Measurements from ENCODE around the gene MICALL2.
A peak's percentile ranks its signal among the peaks of the same experiment; 100 is the strongest.

MICALL2 gene

GRCh38 chr7:1436608-1437007 is 22.7 kb downstream of the MICALL2 start:
- no peak overlapping the region for H2BK5ac ChIP-seq (ENCODE audit: low read depth, low read length, poor library complexity, severe bottlenecking)
- peaks cover 50 to 86% of the 10 kb centered on the region in 2 experiments for H3K36me3 ChIP-seq (ENCODE audit: control insufficient read depth in 1 of 2, insufficient read depth in 2 of 2, low read depth in 1 of 2, low read length in 2 of 2)
- peaks cover 2% of the 10 kb centered on the region for H3K79me1 ChIP-seq (replicated peaks; ENCODE audit: low read length, poor library complexity, severe bottlenecking)
- H4K8ac ChIP-seq (ENCODE audit: low read length), result no peak overlapping the region
- no peak overlapping the region for H3K27ac ChIP-seq (ENCODE audit: low read length, poor library complexity, severe bottlenecking)
- no peak overlapping the region for H2AFZ ChIP-seq (ENCODE audit: low read depth, low read length)
- no peak overlapping the region for H3K4ac ChIP-seq (ENCODE audit: low read depth in 1 of 2, low read length in 2 of 2)
- no peak overlapping the region for H3K4me2 ChIP-seq (ENCODE audit: low read length, poor library complexity, severe bottlenecking)
- no peak overlapping the region for H4K91ac ChIP-seq (ENCODE audit: low read length)
- H2BK15ac ChIP-seq (ENCODE audit: low read depth, poor library complexity, severe bottlenecking), result no peak overlapping the region
- H3K18ac ChIP-seq (ENCODE audit: low read depth in 1 of 2, low read length in 2 of 2), result no peak overlapping the region
- WGBS, result 97% methylated on average over 18 of the region's 20 CpGs
- H3K9ac ChIP-seq (ENCODE audit: low read length), result no peak overlapping the region
- DNase-seq, result no peak
- H3K4me3 ChIP-seq (ENCODE audit: insufficient read depth in 1 of 2, low read depth in 1 of 2, low read length in 2 of 2), result no peak overlapping the region
- no peak overlapping the region for H2BK12ac ChIP-seq (ENCODE audit: low read length in 2 of 2)
- no peak overlapping the region for H2AK5ac ChIP-seq (ENCODE audit: low read length, severe bottlenecking)
- H3K23ac ChIP-seq (ENCODE audit: low read length in 2 of 2), result no peak overlapping the region
- H3K27me3 ChIP-seq (ENCODE audit: control insufficient read depth in 1 of 2, insufficient read depth in 1 of 2, low read length in 2 of 2), result peaks cover 0 to 6% of the 10 kb centered on the region in 2 experiments
- peaks cover 9% of the 10 kb centered on the region for H3K4me1 ChIP-seq (ENCODE audit: control insufficient read depth, insufficient read depth, low read depth, low read length)
- no peak overlapping the region for H2BK120ac ChIP-seq (ENCODE audit: low read depth, low read length)
- no peak overlapping the region for H3K14ac ChIP-seq (ENCODE audit: low read length in 2 of 2)
- no peaks in the 10 kb centered on the region for H3K9me3 ChIP-seq (ENCODE audit: control insufficient read depth, low read length)

GRCh38 chr7:1434891-1435670 is 24.2 kb downstream of the MICALL2 start:
- no peaks in the 10 kb centered on the region for H3K9me3 ChIP-seq (ENCODE audit: control insufficient read depth, low read length)
- H3K4me1 ChIP-seq (ENCODE audit: control insufficient read depth, insufficient read depth, low read depth, low read length), result peaks cover 9% of the 10 kb centered on the region
- no peak overlapping the region for H3K4ac ChIP-seq (ENCODE audit: low read depth in 1 of 2, low read length in 2 of 2)

GRCh38 chr7:1434165-1434718 is 25.0 kb downstream of the MICALL2 start:
- DNase-seq, result no peak
- no peak overlapping the region for H2AFZ ChIP-seq (ENCODE audit: low read depth, low read length)
- H3K14ac ChIP-seq (ENCODE audit: low read length in 2 of 2), result no peak overlapping the region
- no peak overlapping the region for H2BK120ac ChIP-seq (ENCODE audit: low read depth, low read length)
- no peak overlapping the region for H3K4me3 ChIP-seq (ENCODE audit: insufficient read depth in 1 of 2, low read depth in 1 of 2, low read length in 2 of 2)
- H3K36me3 ChIP-seq (ENCODE audit: control insufficient read depth in 1 of 2, insufficient read depth in 2 of 2, low read depth in 1 of 2, low read length in 2 of 2), result peaks cover 28 to 68% of the 10 kb centered on the region in 2 experiments
- no peak overlapping the region for H4K8ac ChIP-seq (ENCODE audit: low read length)
- H3K4ac ChIP-seq (ENCODE audit: low read depth in 1 of 2, low read length in 2 of 2), result no peak overlapping the region
- H4K91ac ChIP-seq (ENCODE audit: low read length), result no peak overlapping the region
- H3K9me3 ChIP-seq (ENCODE audit: control insufficient read depth, low read length), result no peaks in the 10 kb centered on the region
- no peak overlapping the region for H2BK5ac ChIP-seq (ENCODE audit: low read depth, low read length, poor library complexity, severe bottlenecking)
- 92% methylated on average over 35 of the region's 35 CpGs for WGBS
- H3K27ac ChIP-seq (ENCODE audit: low read length, poor library complexity, severe bottlenecking), result no peak overlapping the region
- no peak overlapping the region for H3K9ac ChIP-seq (ENCODE audit: low read length)
- H3K4me1 ChIP-seq (ENCODE audit: control insufficient read depth, insufficient read depth, low read depth, low read length), result peaks cover 10% of the 10 kb centered on the region
- H3K23ac ChIP-seq (ENCODE audit: low read length in 2 of 2), result no peak overlapping the region
- H3K27me3 ChIP-seq (ENCODE audit: control insufficient read depth in 1 of 2, insufficient read depth in 1 of 2, low read length in 2 of 2), result peaks cover 0 to 22% of the 10 kb centered on the region in 2 experiments
- H2BK15ac ChIP-seq (ENCODE audit: low read depth, poor library complexity, severe bottlenecking), result no peak overlapping the region
- no peak overlapping the region for H2AK5ac ChIP-seq (ENCODE audit: low read length, severe bottlenecking)
- no peaks in the 10 kb centered on the region for H3K79me1 ChIP-seq (replicated peaks; ENCODE audit: low read length, poor library complexity, severe bottlenecking)
- H3K18ac ChIP-seq (ENCODE audit: low read depth in 1 of 2, low read length in 2 of 2), result no peak overlapping the region
- no peak overlapping the region for H3K4me2 ChIP-seq (ENCODE audit: low read length, poor library complexity, severe bottlenecking)
- H2BK12ac ChIP-seq (ENCODE audit: low read length in 2 of 2), result no peak overlapping the region

More at GRCh38 chr7:1434891-1435670, 24.2 kb downstream of the MICALL2 start:
- Histone ChIP-seq H2AFZ (ENCODE audit: low read depth, low read length) (no peak overlapping the region), H3K4me2 (ENCODE audit: low read length, poor library complexity, severe bottlenecking) (no peak overlapping the region), H3K79me1 (replicated peaks; ENCODE audit: low read length, poor library complexity, severe bottlenecking) (no peaks in the 10 kb centered on the region), H3K4me3 (ENCODE audit: insufficient read depth in 1 of 2, low read depth in 1 of 2, low read length in 2 of 2) (no peak overlapping the region), H2BK5ac (ENCODE audit: low read depth, low read length, poor library complexity, severe bottlenecking) (no peak overlapping the region), H3K27me3 (ENCODE audit: control insufficient read depth in 1 of 2, insufficient read depth in 1 of 2, low read length in 2 of 2) (peaks cover 0 to 16% of the 10 kb centered on the region in 2 experiments), H2BK12ac (ENCODE audit: low read length in 2 of 2) (no peak overlapping the region), H2BK120ac (ENCODE audit: low read depth, low read length) (no peak overlapping the region), H2BK15ac (ENCODE audit: low read depth, poor library complexity, severe bottlenecking) (no peak overlapping the region), H4K91ac (ENCODE audit: low read length) (peak overlapping the region; percentile 35), H3K14ac (ENCODE audit: low read length in 2 of 2) (no peak overlapping the region), H4K8ac (ENCODE audit: low read length) (no peak overlapping the region), H3K36me3 (ENCODE audit: control insufficient read depth in 1 of 2, insufficient read depth in 2 of 2, low read depth in 1 of 2, low read length in 2 of 2) (peaks cover 35 to 76% of the 10 kb centered on the region in 2 experiments), H3K27ac (ENCODE audit: low read length, poor library complexity, severe bottlenecking) (no peak overlapping the region), H3K23ac (ENCODE audit: low read length in 2 of 2) (no peak overlapping the region), H3K9ac (ENCODE audit: low read length) (no peak overlapping the region), H3K18ac (ENCODE audit: low read depth in 1 of 2, low read length in 2 of 2) (no peak overlapping the region), H2AK5ac (ENCODE audit: low read length, severe bottlenecking) (no peak overlapping the region)
- 94% methylated on average over 20 of the region's 22 CpGs for WGBS
- no peak for DNase-seq

- no peak overlapping the region for H2AFZ ChIP-seq (ENCODE audit: low read depth, low read length)
- H3K27me3 ChIP-seq (ENCODE audit: control insufficient read depth in 1 of 2, insufficient read depth in 1 of 2, low read length in 2 of 2), result peaks cover 0 to 27% of the 10 kb centered on the region in 2 experiments
- H3K9me3 ChIP-seq (ENCODE audit: control insufficient read depth, low read length), result no peaks in the 10 kb centered on the region
- H2BK15ac ChIP-seq (ENCODE audit: low read depth, poor library complexity, severe bottlenecking), result no peak overlapping the region
- DNase-seq, result no peak
- no peak overlapping the region for H4K8ac ChIP-seq (ENCODE audit: low read length)
- H3K27ac ChIP-seq (ENCODE audit: low read length, poor library complexity, severe bottlenecking), result no peak overlapping the region
- no peak overlapping the region for H3K4ac ChIP-seq (ENCODE audit: low read depth in 1 of 2, low read length in 2 of 2)
- 82% methylated on average over 25 of the region's 25 CpGs for WGBS
- peak overlapping the region; percentile 7 for H4K91ac ChIP-seq (ENCODE audit: low read length)
- no peaks in the 10 kb centered on the region for H3K79me1 ChIP-seq (replicated peaks; ENCODE audit: low read length, poor library complexity, severe bottlenecking)
- no peak overlapping the region for H2BK5ac ChIP-seq (ENCODE audit: low read depth, low read length, poor library complexity, severe bottlenecking)
- no peak overlapping the region for H3K23ac ChIP-seq (ENCODE audit: low read length in 2 of 2)
- no peak overlapping the region for H3K14ac ChIP-seq (ENCODE audit: low read length in 2 of 2)
- no peak overlapping the region for H2BK12ac ChIP-seq (ENCODE audit: low read length in 2 of 2)
- no peak overlapping the region for H3K9ac ChIP-seq (ENCODE audit: low read length)
- H3K4me3 ChIP-seq (ENCODE audit: insufficient read depth in 1 of 2, low read depth in 1 of 2, low read length in 2 of 2), result no peak overlapping the region
- H3K18ac ChIP-seq (ENCODE audit: low read depth in 1 of 2, low read length in 2 of 2), result no peak overlapping the region
- no peak overlapping the region for H2BK120ac ChIP-seq (ENCODE audit: low read depth, low read length)
- peaks cover 8% of the 10 kb centered on the region for H3K4me1 ChIP-seq (ENCODE audit: control insufficient read depth, insufficient read depth, low read depth, low read length)
- H2AK5ac ChIP-seq (ENCODE audit: low read length, severe bottlenecking), result no peak overlapping the region
- no peak overlapping the region for H3K4me2 ChIP-seq (ENCODE audit: low read length, poor library complexity, severe bottlenecking)
- H3K36me3 ChIP-seq (ENCODE audit: control insufficient read depth in 1 of 2, insufficient read depth in 2 of 2, low read depth in 1 of 2, low read length in 2 of 2), result peaks cover 20 to 58% of the 10 kb centered on the region in 2 experiments
Observed at GRCh38 chr7:1433128-1433920, 25.9 kb downstream of the MICALL2 start.

All from mesenchymal stem cell (in vitro differentiated cells and primary cell).